Measurements from ENCODE around the gene HNRNPC.
"Not testable (repeated sequence)": the region's sequence is repeated elsewhere in the genome, so short reads cannot be mapped to it uniquely, and the experiment has no call there.

The HNRNPC gene

DNA sequence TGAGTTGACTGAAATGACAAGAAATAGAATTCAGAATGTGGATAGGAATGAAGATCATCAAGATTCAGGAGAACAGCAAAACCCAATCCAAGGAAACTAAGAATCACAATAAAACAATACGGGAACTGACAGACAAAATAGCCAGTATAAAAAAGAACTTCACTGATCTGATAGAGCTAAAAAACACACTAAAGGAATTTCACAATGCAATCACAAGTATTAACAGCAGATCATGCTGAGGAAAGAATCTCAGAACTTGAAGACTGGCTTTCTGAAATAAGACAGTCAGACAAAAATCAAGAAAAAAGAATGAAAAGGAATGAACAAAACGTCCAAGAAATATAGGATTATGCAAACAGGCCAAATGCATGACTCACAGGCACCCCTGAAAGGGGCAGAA lies 98.1 kb downstream of the HNRNPC start:
- DNase-seq = no peak
- Histone ChIP-seq H3K4me3 (no peak overlapping the region), H3K36me3 (no peaks in the 10 kb centered on the region), H3K9me3 (no peaks in the 10 kb centered on the region), H3K27ac (no peak overlapping the region), H3K27me3 (peaks cover 0 to 8% of the 10 kb centered on the region in 2 donors), H3K4me1 (no peaks in the 10 kb centered on the region)
- TF ChIP-seq, protein P1, sequence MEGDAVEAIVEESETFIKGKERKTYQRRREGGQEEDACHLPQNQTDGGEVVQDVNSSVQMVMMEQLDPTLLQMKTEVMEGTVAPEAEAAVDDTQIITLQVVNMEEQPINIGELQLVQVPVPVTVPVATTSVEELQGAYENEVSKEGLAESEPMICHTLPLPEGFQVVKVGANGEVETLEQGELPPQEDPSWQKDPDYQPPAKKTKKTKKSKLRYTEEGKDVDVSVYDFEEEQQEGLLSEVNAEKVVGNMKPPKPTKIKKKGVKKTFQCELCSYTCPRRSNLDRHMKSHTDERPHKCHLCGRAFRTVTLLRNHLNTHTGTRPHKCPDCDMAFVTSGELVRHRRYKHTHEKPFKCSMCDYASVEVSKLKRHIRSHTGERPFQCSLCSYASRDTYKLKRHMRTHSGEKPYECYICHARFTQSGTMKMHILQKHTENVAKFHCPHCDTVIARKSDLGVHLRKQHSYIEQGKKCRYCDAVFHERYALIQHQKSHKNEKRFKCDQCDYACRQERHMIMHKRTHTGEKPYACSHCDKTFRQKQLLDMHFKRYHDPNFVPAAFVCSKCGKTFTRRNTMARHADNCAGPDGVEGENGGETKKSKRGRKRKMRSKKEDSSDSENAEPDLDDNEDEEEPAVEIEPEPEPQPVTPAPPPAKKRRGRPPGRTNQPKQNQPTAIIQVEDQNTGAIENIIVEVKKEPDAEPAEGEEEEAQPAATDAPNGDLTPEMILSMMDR (IDR thresholded peaks at IDR 0.05) = no peak
- intact Hi-C loops (cut with DNase I; ENCODE audit: low total_unique reads) = no loop called here

DNA sequence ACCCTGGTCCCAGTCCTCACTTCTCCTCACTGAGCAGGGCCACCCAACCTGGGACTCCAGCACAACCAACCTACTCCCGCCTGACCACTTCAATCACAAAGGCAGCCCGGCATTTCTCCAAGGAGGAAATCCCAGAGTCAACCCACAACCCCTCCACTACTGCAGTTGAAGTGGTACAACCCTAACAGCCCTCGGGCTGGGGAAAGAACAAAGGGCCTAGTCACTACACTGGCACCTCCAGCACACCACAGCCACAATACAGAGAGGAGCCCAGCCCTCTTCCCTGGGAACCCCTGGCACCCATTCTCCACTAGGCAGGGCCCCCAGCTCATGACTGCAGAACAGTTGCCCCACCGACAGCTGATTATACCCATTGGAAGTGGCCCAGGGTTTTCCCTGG lies 99.7 kb downstream of the HNRNPC start:
- DNase-seq = no peak
- intact Hi-C loops (cut with DNase I; ENCODE audit: low total_unique reads) = no loop called here
- Histone ChIP-seq H3K27me3 (peaks cover 0 to 8% of the 10 kb centered on the region in 2 donors), H3K4me3 (no peak overlapping the region), H3K4me1 (no peaks in the 10 kb centered on the region), H3K36me3 (no peaks in the 10 kb centered on the region), H3K27ac (no peak overlapping the region), H3K9me3 (no peaks in the 10 kb centered on the region)
- TF ChIP-seq, protein P1 (IDR thresholded peaks at IDR 0.05) = no peak

DNA sequence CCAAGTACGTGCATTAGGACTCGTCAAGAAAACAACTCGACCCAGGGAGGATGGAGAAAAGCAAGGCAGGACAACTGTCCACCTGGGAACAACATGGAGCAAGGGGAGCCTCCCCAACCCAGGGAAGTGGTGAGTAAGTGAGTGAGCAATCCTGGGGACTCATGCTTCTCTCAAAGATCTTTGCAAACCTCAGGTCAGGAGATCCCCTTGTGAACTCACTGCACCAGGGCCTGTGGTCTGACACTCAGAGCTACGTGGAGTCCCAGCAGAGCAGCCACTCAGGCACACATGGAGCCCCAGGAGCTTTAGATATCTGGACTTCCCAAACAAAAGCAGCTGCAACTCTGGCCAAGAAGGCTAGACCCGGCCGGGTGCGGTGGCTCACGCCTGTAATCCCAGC lies 101.2 kb downstream of the HNRNPC start:
- intact Hi-C loops (cut with DNase I; ENCODE audit: low total_unique reads) = no loop called here
- Histone ChIP-seq H3K27me3 (peaks cover 0 to 8% of the 10 kb centered on the region in 2 donors), H3K27ac (no peak overlapping the region), H3K4me1 (no peaks in the 10 kb centered on the region), H3K9me3 (no peaks in the 10 kb centered on the region), H3K36me3 (no peaks in the 10 kb centered on the region), H3K4me3 (no peak overlapping the region)
- DNase-seq = no peak
- TF ChIP-seq, protein P1 (IDR thresholded peaks at IDR 0.05) = no peak

GRCh38 chr14:21165670-21166069 lies 103.6 kb downstream of the HNRNPC start:
- H3K9me3 ChIP-seq; H3K4me1 ChIP-seq; H3K27ac ChIP-seq; H3K4me3 ChIP-seq; H3K36me3 ChIP-seq; intact Hi-C loops (cut with DNase I; ENCODE audit: low total_unique reads); DNase-seq; H3K27me3 ChIP-seq: not testable (repeated sequence)

DNA sequence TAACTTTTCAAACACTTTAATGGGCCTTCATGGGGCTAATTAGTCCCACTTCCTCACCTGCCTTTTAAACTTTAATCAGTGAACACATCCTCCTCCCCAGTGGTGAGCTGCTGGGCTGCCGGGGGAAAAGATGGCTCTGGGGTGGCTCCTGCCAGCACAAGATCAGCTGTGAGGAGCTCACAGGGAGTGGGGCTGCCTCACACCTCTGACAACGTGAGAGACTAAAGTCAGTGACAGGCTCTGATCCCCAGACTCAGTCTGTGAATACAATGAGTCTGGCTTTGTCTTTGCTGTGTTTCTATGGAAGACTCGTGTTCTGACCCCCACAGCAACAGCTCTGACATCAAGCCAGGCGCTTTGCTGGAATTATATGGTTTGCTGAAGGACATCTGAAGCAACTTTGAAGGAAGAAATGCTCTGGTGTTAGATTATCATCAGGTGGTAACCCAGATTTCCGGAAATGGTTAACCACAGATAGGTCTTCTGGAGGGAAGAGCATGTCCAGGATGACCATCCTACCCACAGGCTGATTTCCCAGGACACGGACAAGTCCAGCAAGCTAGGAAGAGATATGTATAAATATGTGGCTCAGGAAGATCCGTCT lies 104.1 kb downstream of the HNRNPC start:
- H3K4me1 ChIP-seq; H3K4me3 ChIP-seq; H3K9me3 ChIP-seq; DNase-seq; intact Hi-C loops (cut with DNase I; ENCODE audit: low total_unique reads); H3K27me3 ChIP-seq; H3K36me3 ChIP-seq; H3K27ac ChIP-seq: not testable (repeated sequence)

DNA sequence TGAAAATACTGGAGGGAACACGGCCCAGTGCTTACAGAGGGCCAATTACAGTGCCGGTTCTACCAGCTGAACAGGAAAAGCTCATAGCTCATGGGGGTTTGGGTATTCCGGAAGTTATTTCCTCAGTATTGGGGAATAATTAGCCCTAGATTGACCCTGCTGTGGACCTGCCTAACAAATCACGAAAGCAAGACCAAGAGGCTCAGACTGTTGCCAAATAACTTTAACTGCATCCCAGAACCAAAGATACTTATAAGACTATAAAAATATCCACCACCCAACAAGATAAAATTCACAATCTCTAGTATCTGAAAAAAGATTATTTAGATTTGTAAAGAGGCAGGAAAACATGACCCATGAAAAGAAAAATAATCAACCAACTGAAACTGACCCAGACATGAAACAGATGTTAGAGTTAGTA lies 105.4 kb downstream of the HNRNPC start:
- DNase-seq = no peak
- H3K4me1 ChIP-seq = no peaks in the 10 kb centered on the region
- no peak overlapping the region for H3K4me3 ChIP-seq
- TF ChIP-seq, protein P1 (IDR thresholded peaks at IDR 0.05) = no peak
- H3K27ac ChIP-seq = no peak overlapping the region
- no peaks in the 10 kb centered on the region for H3K27me3 ChIP-seq
- H3K9me3 ChIP-seq = no peaks in the 10 kb centered on the region
- intact Hi-C loops (cut with DNase I; ENCODE audit: low total_unique reads) = no loop called here
- no peaks in the 10 kb centered on the region for H3K36me3 ChIP-seq

GRCh38 chr14:21162081-21162480 lies 107.2 kb downstream of the HNRNPC start:
- DNase-seq = no peak
- H3K27ac ChIP-seq = no peak overlapping the region
- H3K36me3 ChIP-seq = no peaks in the 10 kb centered on the region
- H3K9me3 ChIP-seq = no peaks in the 10 kb centered on the region
- H3K27me3 ChIP-seq = no peaks in the 10 kb centered on the region
- H3K4me3 ChIP-seq = no peak overlapping the region
- intact Hi-C loops (cut with DNase I; ENCODE audit: low total_unique reads) = no loop called here
- H3K4me1 ChIP-seq = no peaks in the 10 kb centered on the region
- TF ChIP-seq, protein P1 (IDR thresholded peaks at IDR 0.05) = no peak
